G401.6 (cell line): ENCODE results near the gene RGS5.
"Not testable (repeated sequence)": the region's sequence is repeated elsewhere in the genome, so short reads cannot be mapped to it uniquely, and the experiment has no call there.

ENCODE experiments used
- FAIRE-seq: peaks from 2 replicates; lab custom pipeline; 2012; peaks lifted over from hg19 to GRCh38; lab: Jason Lieb, UNC

RGS5 gene

DNA sequence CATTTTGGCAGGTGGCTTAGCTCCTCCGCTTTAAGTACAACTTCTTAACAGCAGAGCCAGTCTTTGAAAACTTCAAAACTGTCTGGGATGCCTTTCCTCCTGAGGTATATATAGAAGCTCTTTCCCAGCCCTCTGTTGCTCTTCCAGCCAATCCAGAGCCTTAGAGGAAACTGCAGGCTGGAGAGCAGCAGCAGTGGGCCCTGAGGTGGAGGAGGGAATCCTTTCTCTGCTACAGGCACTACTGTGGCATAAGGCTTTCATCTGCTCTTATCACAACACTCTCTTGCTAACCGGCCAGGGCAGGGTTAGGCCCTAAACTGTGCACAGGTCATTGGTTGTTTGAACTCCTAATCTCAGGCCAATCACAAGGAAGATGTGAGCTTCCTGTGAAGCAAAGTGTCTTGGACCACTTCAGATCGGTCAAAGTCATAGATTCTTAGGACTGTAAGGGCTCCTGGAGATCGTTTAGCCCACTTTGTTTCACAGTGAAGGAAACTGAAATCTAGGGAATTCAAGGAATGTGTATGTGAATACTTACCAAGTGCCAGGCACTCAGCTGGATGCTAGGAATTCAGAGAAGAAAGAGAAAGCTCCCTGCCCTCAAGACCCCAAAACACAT, at the start of gene RGS5:
Gene RGS5 (minus strand): TSS at position 84 of the 619 bp plus-strand sequence. CDS start 81 bp downstream, at position 3.
- no peak for FAIRE-seq

DNA sequence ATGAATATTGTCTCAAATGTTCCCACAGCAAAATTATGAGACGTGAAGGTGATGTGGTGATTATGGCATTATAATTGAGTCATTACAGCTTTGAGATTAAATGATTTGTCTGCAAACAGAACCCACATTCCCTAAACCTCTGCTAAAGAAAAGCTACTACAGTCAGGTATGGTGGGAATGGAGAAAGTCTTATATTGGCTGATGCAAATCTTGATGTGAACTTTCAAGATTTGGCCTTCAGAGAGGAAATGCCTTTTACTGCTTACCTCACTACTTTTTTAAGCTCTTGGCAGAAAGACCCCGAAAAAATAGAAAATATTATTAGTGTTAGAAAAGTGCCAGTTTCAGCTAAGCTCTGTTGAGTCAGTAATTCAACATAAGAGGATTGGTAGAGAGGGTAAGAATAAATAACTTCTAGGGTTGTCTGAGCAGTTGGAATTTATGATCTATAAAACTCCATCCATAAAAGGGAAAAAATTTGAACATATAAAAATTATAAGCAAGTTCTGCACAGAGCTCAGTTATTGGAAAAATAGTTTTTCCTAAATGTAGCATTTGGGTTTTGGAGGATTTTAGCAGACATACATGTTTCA, 47.8 kb upstream of the RGS5 start:
- no peak for FAIRE-seq

DNA sequence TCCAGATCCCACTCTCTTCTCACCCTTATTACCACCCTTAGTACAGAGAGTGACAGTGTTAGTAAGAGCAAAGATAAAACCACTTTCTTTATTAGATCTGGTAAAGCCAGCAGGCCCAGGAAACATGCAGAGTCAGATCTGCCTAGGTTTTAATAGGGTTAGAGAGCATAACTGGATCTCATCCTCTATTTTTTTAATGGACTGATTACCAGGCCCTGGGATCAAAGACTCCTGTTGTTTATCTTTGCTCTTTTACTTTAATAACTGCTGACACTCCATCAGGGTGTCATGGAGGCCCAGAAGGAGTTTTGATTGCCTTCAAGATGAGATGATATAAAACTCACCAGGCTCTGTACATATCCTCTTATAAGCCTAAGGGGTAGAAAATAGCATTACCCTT, 45.3 kb upstream of the RGS5 start:
- FAIRE-seq: no peak

- FAIRE-seq: not testable (repeated sequence)
These were observed 41.9 kb upstream of the RGS5 start for GRCh38 chr1:163244648-163245047.

DNA sequence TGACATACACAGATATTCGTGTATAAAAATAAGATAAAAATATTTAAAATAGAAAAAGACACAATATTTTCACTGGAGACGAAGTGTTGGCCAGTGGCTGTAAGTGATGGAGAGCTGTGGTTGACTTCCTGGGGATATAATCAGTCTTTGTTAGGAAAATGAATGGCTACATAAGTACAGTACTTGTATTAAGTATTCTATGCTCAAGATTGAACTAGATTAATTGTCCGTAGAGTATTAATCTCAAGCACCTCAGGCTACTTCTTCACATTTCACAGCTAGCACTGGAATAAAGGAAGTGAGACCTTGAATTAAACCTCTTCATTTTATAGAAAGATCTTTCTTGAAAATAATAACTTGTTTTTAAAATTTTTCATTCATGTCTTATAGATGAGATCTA, 39.0 kb upstream of the RGS5 start:
- FAIRE-seq: no peak

DNA sequence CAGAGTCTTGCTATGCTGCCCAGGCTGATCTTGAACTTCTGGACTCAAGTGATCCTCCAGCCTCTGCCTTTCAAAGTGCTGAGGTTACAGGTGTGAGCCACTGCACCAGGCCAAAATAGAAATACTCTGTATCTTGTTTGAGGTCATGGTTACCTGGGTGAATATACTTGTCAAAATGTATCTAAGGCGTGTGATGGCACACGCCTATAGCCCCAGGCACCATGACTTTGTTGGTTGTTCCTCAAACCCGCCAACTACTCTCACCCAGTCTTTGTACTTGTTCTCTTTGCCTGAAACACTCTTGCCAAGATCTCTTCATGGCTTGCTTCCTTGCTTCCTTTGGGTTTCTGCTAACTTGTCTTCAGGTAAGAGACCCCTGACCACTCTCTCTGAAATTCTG, 38.0 kb upstream of the RGS5 start:
- no peak for FAIRE-seq

- FAIRE-seq: not testable (repeated sequence)
These were observed 30.9 kb upstream of the RGS5 start for GRCh38 chr1:163233643-163234042.

DNA sequence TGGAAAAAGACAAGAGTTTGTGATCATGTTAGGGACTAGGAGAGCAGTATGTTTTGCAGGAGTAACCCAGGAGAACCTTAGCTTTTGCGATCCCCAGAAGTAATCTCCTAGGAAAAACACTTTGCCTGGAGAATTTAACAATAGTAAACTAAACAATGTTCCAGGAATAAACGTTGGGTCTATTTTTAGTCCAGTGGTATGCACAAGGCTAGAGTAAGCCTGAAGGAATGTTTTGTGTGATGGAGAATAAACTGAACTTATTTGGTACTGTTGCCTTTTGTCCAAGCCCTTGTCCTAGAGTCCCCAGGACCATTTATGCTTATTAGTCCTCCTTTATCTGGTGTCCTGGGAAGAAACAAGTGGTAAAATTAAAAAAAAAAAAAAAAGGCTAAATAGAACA, 28.7 kb upstream of the RGS5 start:
- FAIRE-seq: no peak

DNA sequence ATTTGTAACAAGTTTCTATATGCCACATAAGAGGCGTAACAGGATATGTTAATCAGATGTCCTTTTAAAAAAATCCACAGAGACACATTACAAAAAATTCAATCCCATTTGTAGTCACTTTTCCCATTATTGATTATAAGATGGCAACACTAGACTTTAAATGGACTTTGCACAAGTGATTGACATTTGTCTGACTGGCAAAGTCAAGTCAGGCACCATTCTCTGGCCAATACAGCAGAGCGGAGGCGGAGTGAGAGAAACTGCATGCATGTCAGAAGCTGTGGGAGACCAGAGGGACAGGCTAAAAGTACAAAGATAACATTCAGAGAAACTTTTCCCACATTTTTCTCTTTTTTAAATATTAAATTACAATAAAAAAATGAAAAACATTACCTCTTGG, 28.1 kb upstream of the RGS5 start:
- FAIRE-seq: no peak

DNA sequence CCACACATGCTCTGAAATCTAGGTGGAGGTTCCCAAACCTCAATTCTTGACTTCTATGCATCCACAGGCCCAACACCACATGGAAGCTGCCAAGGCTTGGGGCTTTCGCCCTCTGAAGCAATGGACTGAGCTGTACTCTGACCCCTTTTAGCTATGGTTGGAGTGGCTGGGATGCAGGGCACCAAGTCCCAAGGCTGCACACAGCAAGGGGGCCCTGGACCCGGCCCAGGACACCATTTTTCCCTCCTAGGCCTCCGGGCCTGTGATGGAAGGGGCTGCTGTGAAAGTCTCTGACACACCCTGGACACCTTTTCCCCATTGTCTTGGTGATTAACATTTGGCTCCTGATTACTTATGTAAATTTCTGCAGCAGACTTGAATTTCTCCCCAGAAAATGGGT, 25.6 kb upstream of the RGS5 start:
- FAIRE-seq: not testable (repeated sequence)

- no peak for FAIRE-seq
These were observed 24.4 kb upstream of the RGS5 start for GRCh38 chr1:163227126-163227525.

DNA sequence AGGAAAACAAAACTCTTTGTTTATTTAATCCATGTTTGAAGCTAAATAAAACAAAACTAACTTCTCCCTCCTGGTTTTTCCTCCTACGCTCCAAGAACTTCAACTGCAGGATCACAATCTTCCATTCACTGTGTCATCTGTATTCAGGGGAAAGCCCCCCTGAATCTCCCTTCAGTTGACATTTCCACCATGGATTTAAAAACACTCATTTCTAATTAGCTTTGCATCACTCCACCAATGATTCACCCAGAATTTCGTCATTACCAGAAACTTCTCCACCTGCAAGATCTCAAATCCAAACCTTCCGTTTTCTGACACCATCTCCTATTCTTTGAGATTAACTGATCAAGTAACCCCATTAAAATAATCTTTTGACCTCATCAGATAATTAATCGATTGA, 10.9 kb upstream of the RGS5 start:
- no peak for FAIRE-seq

GRCh38 chr1:163211667-163212066, 9.0 kb upstream of the RGS5 start:
- no peak for FAIRE-seq

DNA sequence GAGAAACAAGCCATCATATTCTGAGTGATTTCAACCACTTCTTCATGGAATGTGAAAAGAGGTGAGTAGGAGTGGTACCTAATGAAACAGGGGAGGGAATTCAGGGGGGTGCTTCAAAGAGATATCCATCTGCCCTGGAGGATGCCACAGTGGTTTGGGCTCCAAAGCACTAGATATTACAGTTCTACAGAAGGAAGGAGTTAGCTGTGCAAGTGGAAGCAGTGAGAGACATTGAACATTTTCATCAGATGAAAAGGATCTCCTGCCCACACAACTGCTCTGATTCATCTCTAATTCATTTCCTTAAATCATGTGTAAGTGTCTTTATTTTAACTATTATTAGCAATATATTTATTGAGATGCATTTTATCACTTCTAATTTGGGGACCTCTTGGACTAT, 2.8 kb upstream of the RGS5 start:
- FAIRE-seq: no peak

DNA sequence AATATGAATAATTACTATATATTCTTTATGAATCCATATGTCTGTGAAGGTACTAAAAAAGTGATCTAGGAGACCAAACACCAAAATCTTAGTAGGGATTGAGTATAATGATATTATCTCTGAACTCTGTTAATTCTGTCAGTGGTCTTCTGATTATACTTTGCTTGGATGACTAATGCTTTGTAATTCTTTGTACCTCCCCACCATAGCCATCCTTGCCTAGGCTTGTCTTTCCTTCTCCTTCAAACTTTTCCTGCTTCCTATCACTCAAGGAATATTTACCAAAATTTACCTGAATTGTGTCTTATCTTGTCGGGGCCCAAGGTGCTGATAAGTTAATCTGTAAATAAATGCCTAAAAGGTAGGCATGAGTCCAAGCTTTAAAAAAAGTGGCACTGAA, 845 bp upstream of the RGS5 start:
- no peak for FAIRE-seq

GRCh38 chr1:163201906-163202305, 810 bp downstream of the RGS5 start:
- FAIRE-seq: no peak

GRCh38 chr1:163197022-163197421, 5.7 kb downstream of the RGS5 start:
- no peak for FAIRE-seq

DNA sequence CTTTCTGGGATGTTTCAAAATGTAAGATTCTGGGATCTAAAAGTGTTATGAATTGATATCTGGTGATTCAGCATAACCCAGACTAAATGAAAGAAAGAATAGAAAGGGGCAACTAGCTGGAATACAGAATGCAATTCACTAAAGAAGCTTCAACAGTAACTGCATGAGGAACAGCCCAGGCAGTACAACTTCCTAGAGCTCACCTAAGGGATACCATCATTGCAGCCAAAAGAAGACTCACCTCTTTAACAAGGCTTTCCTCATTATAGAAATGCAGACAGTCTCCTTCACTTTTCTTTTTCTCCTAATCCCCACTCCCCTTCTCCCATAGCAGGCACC, 6.3 kb downstream of the RGS5 start:
- FAIRE-seq: no peak

- FAIRE-seq: no peak
These were observed 6.8 kb downstream of the RGS5 start for GRCh38 chr1:163195728-163196448.

DNA sequence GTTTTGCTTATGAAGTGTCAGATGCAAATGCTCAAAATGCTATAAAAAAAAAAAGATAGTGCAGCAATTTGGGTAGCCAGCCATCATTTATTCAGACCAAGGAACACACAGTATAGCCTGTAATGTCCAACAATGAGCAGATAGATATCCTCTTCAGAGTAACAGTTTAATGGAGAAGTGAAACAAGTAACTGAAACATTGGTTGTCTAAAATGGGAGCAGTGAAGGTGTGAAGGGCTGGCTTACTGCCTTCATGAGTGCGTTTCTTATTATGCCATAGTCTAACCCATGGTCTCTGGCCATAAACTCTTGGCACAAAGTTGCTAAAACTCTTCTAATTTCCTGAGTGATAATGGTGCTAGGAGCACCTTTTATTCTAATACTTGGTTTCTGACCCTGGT, 11.4 kb downstream of the RGS5 start:
- FAIRE-seq: no peak

DNA sequence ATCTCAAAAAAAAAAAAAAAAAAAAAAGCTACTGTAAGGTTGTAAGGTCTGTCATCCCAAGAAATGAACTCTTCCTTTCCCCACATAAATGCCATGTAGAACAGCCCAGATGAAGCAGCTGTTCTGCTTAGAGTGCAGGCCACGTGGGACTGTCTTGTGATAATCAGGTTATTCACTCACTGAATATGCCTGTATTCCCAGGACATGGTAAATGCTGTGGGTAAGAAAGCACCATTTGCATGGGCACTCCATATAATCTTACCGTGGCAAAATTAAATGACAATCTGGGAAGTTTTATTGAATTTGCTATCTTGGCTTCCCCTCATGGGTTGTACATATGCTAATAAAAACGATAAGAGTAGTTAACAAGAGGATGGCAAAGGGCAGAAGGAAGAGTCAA, 13.8 kb downstream of the RGS5 start:
- FAIRE-seq: no peak

DNA sequence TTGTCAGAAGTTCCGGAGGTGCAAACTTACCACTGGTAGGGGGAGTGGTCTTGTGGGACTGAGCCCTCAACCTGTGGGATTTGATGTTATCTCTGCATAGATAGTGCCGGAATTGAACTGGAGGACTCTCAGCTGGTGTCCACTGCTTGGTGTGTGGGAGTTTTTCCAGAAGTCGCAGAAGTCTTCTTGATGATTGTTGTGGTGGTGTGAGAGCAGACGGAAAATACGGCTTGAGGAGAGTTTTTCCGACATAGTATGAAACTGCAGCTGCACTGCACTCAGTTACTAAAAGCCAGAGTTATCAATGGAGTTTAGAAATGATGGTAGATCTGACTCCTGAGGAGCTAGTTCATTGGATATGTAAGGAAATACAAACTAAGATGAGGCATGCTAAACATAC, 14.9 kb downstream of the RGS5 start:
- no peak for FAIRE-seq

- no peak for FAIRE-seq
These were observed 15.9 kb downstream of the RGS5 start for GRCh38 chr1:163186862-163187261.

- no peak for FAIRE-seq
These were observed 20.3 kb downstream of the RGS5 start for GRCh38 chr1:163182330-163182949.
